ENCODE results near the gene PGLYRP3.
A peak's percentile ranks its signal among the peaks of the same experiment; 100 is the strongest.
"Not testable (repeated sequence)": the region's sequence is repeated elsewhere in the genome, so short reads cannot be mapped to it uniquely, and the experiment has no call there.

PGLYRP3 gene

GRCh38 chr1:153348511-153349362, 36.0 kb upstream of the PGLYRP3 start, which contains the start of gene PGLYRP4:
Gene PGLYRP4 (minus strand): TSS chr1:153348841. CDS start chr1:153347932, 909 bp downstream.
- peak; percentile 32 for DNase-seq

GRCh38 chr1:153347856-153348255, 35.1 kb upstream of the PGLYRP3 start:
- peak; percentile 65 for DNase-seq

GRCh38 chr1:153347049-153347448, 34.3 kb upstream of the PGLYRP3 start:
- not testable (repeated sequence) for DNase-seq

- DNase-seq, result peak; percentile 94
Measured at GRCh38 chr1:153346077-153346723, 33.4 kb upstream of the PGLYRP3 start.

GRCh38 chr1:153345187-153346076, 32.7 kb upstream of the PGLYRP3 start:
- DNase-seq, result peak; percentile 95

- DNase-seq, result peak; percentile 48
Measured at GRCh38 chr1:153344718-153345025, 31.9 kb upstream of the PGLYRP3 start.

- DNase-seq, result no peak
Measured at GRCh38 chr1:153343811-153344717, 31.3 kb upstream of the PGLYRP3 start.

GRCh38 chr1:153343040-153343681, 30.4 kb upstream of the PGLYRP3 start:
- DNase-seq, result no peak

GRCh38 chr1:153342178-153342577, 29.4 kb upstream of the PGLYRP3 start:
- DNase-seq, result no peak

- no peak for DNase-seq
Measured at GRCh38 chr1:153341431-153341934, 28.7 kb upstream of the PGLYRP3 start.

GRCh38 chr1:153340356-153340755, 27.6 kb upstream of the PGLYRP3 start:
- DNase-seq, result no peak

- no peak for DNase-seq
Measured at GRCh38 chr1:153339802-153340201, 27.1 kb upstream of the PGLYRP3 start.

GRCh38 chr1:153337980-153338853, 25.5 kb upstream of the PGLYRP3 start:
- no peak for DNase-seq

GRCh38 chr1:153336650-153337049, 23.9 kb upstream of the PGLYRP3 start:
- no peak for DNase-seq

GRCh38 chr1:153333902-153334301, 21.1 kb upstream of the PGLYRP3 start:
- no peak for DNase-seq

GRCh38 chr1:153324912-153325311, 12.2 kb upstream of the PGLYRP3 start:
- no peak for DNase-seq

GRCh38 chr1:153322568-153322967, 9.8 kb upstream of the PGLYRP3 start:
- no peak for DNase-seq

GRCh38 chr1:153318145-153318544, 5.4 kb upstream of the PGLYRP3 start:
- DNase-seq, result not testable (repeated sequence)

GRCh38 chr1:153316013-153316412, 3.3 kb upstream of the PGLYRP3 start:
- DNase-seq, result not testable (repeated sequence)

- not testable (repeated sequence) for DNase-seq
Measured at GRCh38 chr1:153314388-153314787, 1.6 kb upstream of the PGLYRP3 start.

Data from NCI-H345 (cell line).